SK-N-SH (cell line): ENCODE data around the gene DDO. TPM values are rescaled to one million over a fixed set of nuclear protein-coding genes. Genes with fewer than 3 reads are reported as not detected.

Experiments
- CTCF ChIA-PET: fragments of 300-600, 350-600 bp; formaldehyde crosslinking; extraction: SDS; loops from one replicate; lab custom pipeline; 2021; lab: Yijun Ruan, JAX
- POLR2A ChIA-PET: fragments of 350-600 bp; sonication (Branson Sonifier 250); formaldehyde crosslinking; extraction: SDS; loops from one replicate; lab custom pipeline; 2020; ENCODE audit warnings: antibody characterized with exemption, inconsistent platforms; lab: Yijun Ruan, JAX
- DNase-seq: peaks from one replicate; pipeline ENCODE4 v3.0.0; 2012
- H2AFZ ChIP-seq: fragments of 200-600 bp; sonication (generic); 2 replicates; pipeline ENCODE4 v1.8.1; 2016; ENCODE audit warnings: antibody characterized with exemption, mild to moderate bottlenecking, low read depth
- H3F3A ChIP-seq: fragments of 200-600 bp; sonication (generic); replicated peaks from 2 replicates; pipeline ENCODE3; 2016; ENCODE audit warnings: antibody characterized with exemption, mild to moderate bottlenecking; ENCODE audit not compliant: insufficient read depth
- H3K27ac ChIP-seq, 2 experiments: fragments of 200-500 bp in 1 of 2; fragments of 200-600 bp in 1 of 2; sonication (Bioruptor generic) in 1 of 2; sonication (generic), shearing (Covaris generic) in 1 of 2; 2 replicates each; pipeline versions ENCODE4 v1.5.1 to v1.6.1; 2014 to 2016; ENCODE audit warnings: low read depth in 2 of 2, inconsistent platforms in 1 of 2, low read length in 1 of 2, mild to moderate bottlenecking in 1 of 2, mixed read lengths in 1 of 2
- H3K27me3 ChIP-seq: fragments of 200-600 bp; sonication (generic), shearing (Covaris generic); 2 replicates; pipeline ENCODE4 v1.6.1; 2016; ENCODE audit warnings: mixed run types; ENCODE audit not compliant: insufficient read depth
- H3K36me3 ChIP-seq, 2 experiments: fragments of 200-500 bp in 1 of 2; fragments of 200-600 bp in 1 of 2; sonication (Bioruptor generic) in 1 of 2; sonication (generic) in 1 of 2; replicated peaks in 1 of 2; 2 replicates each; pipeline versions ENCODE3 to v1.5.1; 2014 to 2016; ENCODE audit warnings: low read length in 1 of 2, mild to moderate bottlenecking in 1 of 2; ENCODE audit not compliant: insufficient read depth in 2 of 2, control insufficient read depth in 1 of 2
- H3K4me1 ChIP-seq, 2 experiments: fragments of 200-500 bp in 1 of 2; fragments of 200-600 bp in 1 of 2; sonication (Bioruptor generic) in 1 of 2; sonication (generic), shearing (Covaris generic) in 1 of 2; 2 replicates each; pipeline versions ENCODE4 v1.5.1 to v1.6.1; 2014 to 2016; ENCODE audit warnings: low read depth in 1 of 2, low read length in 1 of 2, mixed run types in 1 of 2; ENCODE audit not compliant: insufficient read depth in 2 of 2, control insufficient read depth in 1 of 2
- H3K4me2 ChIP-seq: fragments of 200-600 bp; sonication (generic), shearing (Covaris generic); 2 replicates; pipeline ENCODE4 v1.6.1; 2017; ENCODE audit warnings: mixed run types
- H3K4me3 ChIP-seq, 2 experiments: fragments of 200-500 bp in 1 of 2; fragments of 200-600 bp in 1 of 2; sonication (Bioruptor generic) in 1 of 2; sonication (generic), shearing (Covaris generic) in 1 of 2; 2 replicates each; pipeline versions ENCODE4 v1.5.1 to v1.8.1; 2014 to 2016; ENCODE audit warnings: low read depth in 2 of 2, inconsistent platforms in 1 of 2, low read length in 1 of 2, mild to moderate bottlenecking in 1 of 2, mixed read lengths in 1 of 2, moderate library complexity in 1 of 2
- H3K79me2 ChIP-seq: fragments of 200-600 bp; sonication (generic); 2 replicates; pipeline ENCODE4 v1.8.1; 2017; ENCODE audit warnings: mild to moderate bottlenecking; ENCODE audit not compliant: insufficient read depth
- H3K9ac ChIP-seq: fragments of 200-600 bp; sonication (generic); 2 replicates; pipeline ENCODE4 v1.6.1; 2017; ENCODE audit warnings: mixed run types
- H3K9me2 ChIP-seq: fragments of 200-600 bp; sonication (generic); 2 replicates; pipeline ENCODE4 v1.6.1; 2017; ENCODE audit warnings: mixed run types
- H3K9me3 ChIP-seq: fragments of 200-600 bp; sonication (generic); 2 replicates; pipeline ENCODE4 v1.6.1; 2017; ENCODE audit warnings: mixed run types, mild to moderate bottlenecking, moderate library complexity
- H4K20me1 ChIP-seq: fragments of 200-600 bp; sonication (generic); 2 replicates; pipeline ENCODE4 v1.6.1; 2017; ENCODE audit warnings: mild to moderate bottlenecking, mixed run types; ENCODE audit not compliant: insufficient read depth
- EP300 ChIP-seq, 2 experiments: IDR thresholded peaks; 2 replicates each; pipeline versions ENCODE4 v1.4.0 to v1.6.1; 2012; ENCODE audit warnings: borderline replicate concordance in 1 of 2, low read depth in 1 of 2, low read length in 1 of 2
- EZH2phosphoT487 ChIP-seq: fragments of 200-600 bp; sonication (generic); IDR thresholded peaks from 2 replicates; pipeline ENCODE4 v1.6.1; 2017; ENCODE audit warnings: low read depth, mixed run types, mild to moderate bottlenecking, antibody characterized with exemption, moderate library complexity, borderline replicate concordance
- GABPA ChIP-seq: IDR thresholded peaks from 2 replicates; pipeline ENCODE4 v1.4.0; 2012; ENCODE audit warnings: low read depth, mild to moderate bottlenecking
- MXI1 ChIP-seq: IDR thresholded peaks from 2 replicates; pipeline ENCODE4 v1.6.1; 2012; ENCODE audit warnings: mild to moderate bottlenecking, low read depth, low read length, improper control_type of control experiment
- NRF1 ChIP-seq: IDR thresholded peaks from 2 replicates; pipeline ENCODE4 v1.6.1; 2012; ENCODE audit warnings: low read depth, mild to moderate bottlenecking, low read length
- RAD21 ChIP-seq: IDR thresholded peaks from 2 replicates; pipeline ENCODE4 v1.6.1; 2012; ENCODE audit warnings: mild to moderate bottlenecking, low read length
- RCOR1 ChIP-seq: fragments of 150-350 bp; IDR thresholded peaks from 2 replicates; pipeline ENCODE4 v1.6.1; 2017; ENCODE audit warnings: antibody characterized with exemption, low read length
- RFX5 ChIP-seq: IDR thresholded peaks from 2 replicates; pipeline ENCODE4 v1.6.1; 2012; ENCODE audit warnings: mild to moderate bottlenecking, improper control_type of control experiment, low read length
- SMC3 ChIP-seq: IDR thresholded peaks from 2 replicates; pipeline ENCODE4 v1.6.1; 2012; ENCODE audit warnings: low read depth, low read length, improper control_type of control experiment
- TCF12 ChIP-seq: IDR thresholded peaks from 2 replicates; pipeline ENCODE4 v1.4.0; 2012
- TEAD4 ChIP-seq: IDR thresholded peaks from 2 replicates; pipeline ENCODE4 v1.4.0; 2012; ENCODE audit warnings: mild to moderate bottlenecking, borderline replicate concordance; ENCODE audit not compliant: insufficient read depth
- WGBS: methylation state at CpG from one replicate; pipeline ENCODE4 v1.1.6; 2017; ENCODE audit warnings: low lambda C conversion rate; 5-methylcytosine and 5-hydroxymethylcytosine counted together
- polyA plus RNA-seq, 3 experiments: library from polyadenylated mRNA; depleted of rRNA; stranded (reverse); fragments of >200 nt; gene quantifications; 2 replicates each; pipeline ENCODE4 v1.2.3, GENCODE V29; 2012
- TF ChIP-seq, protein P1 (sequence below): fragments of 150-350 bp; IDR thresholded peaks from 2 replicates; pipeline ENCODE4 v1.6.1; 2016; ENCODE audit warnings: mild to moderate bottlenecking, low read depth, low read length
- TF ChIP-seq, protein P2 (sequence below): IDR thresholded peaks from 2 replicates; pipeline ENCODE4 v1.6.1; 2012; ENCODE audit warnings: mild to moderate bottlenecking, low read depth, low read length, moderate library complexity
- TF ChIP-seq, protein P3 (sequence below): fragments of 150-350 bp; IDR thresholded peaks from 2 replicates; pipeline ENCODE4 v1.6.1; 2017; ENCODE audit warnings: antibody characterized with exemption, low read length, low read depth, borderline replicate concordance
- TF ChIP-seq, protein P4 (sequence below): IDR thresholded peaks from 2 replicates; pipeline ENCODE4 v1.4.0; 2012; ENCODE audit warnings: low read depth, borderline replicate concordance

Gene DDO
- polyA plus RNA-seq, 1 of the 3 experiments (the other 2 are of a cell fraction) = 0.79 TPM

DNA sequence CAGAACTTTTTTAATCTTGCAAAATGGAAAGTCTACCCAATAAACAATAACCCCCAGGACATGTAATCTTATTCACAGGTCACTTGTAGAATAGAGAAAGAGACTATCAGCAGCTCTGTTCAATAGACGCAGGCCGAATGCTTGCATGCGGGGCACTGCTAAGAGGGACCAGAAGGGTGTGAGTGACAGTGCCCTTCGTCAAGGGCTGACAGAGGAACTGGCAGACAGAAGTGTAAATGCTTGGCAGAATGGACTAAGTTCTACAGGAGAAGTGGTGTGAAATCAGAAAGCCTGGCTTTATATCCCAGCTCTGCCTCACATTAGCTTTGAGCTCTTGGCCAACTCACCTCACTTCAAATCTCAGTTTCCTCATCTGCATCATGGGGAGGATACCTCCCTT lies 21.0 kb downstream of the DDO start:
- WGBS = 75% methylated on average over 4 of the region's 4 CpGs

More for the DNA sequence above, 21.0 kb downstream of the DDO start:
- Histone ChIP-seq H3K36me3 (no peaks in the 10 kb centered on the region), H3K4me3 (no peak overlapping the region), H3K27ac (no peak overlapping the region), H3K27me3 (no peaks in the 10 kb centered on the region), H3K9me3 (no peaks in the 10 kb centered on the region), H2AFZ (no peak overlapping the region), H3F3A (no peaks in the 10 kb centered on the region)
- ChIA-PET CTCF (interaction anchor here (5.2 to 7.1 kb wide), 3 partner anchors 10 to 690 kb away, joined by 29 to 97 read pairs (median 77); no protein-coding TSS in a partner anchor), POLR2A (no interaction called here)
- no peak for DNase-seq
- TF ChIP-seq SMC3 = no peak
- TF ChIP-seq, protein P1, sequence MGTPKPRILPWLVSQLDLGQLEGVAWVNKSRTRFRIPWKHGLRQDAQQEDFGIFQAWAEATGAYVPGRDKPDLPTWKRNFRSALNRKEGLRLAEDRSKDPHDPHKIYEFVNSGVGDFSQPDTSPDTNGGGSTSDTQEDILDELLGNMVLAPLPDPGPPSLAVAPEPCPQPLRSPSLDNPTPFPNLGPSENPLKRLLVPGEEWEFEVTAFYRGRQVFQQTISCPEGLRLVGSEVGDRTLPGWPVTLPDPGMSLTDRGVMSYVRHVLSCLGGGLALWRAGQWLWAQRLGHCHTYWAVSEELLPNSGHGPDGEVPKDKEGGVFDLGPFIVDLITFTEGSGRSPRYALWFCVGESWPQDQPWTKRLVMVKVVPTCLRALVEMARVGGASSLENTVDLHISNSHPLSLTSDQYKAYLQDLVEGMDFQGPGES = no peak
- TF ChIP-seq RAD21 = no peak
- TF ChIP-seq MXI1 = no peak
- TF ChIP-seq, protein P2, sequence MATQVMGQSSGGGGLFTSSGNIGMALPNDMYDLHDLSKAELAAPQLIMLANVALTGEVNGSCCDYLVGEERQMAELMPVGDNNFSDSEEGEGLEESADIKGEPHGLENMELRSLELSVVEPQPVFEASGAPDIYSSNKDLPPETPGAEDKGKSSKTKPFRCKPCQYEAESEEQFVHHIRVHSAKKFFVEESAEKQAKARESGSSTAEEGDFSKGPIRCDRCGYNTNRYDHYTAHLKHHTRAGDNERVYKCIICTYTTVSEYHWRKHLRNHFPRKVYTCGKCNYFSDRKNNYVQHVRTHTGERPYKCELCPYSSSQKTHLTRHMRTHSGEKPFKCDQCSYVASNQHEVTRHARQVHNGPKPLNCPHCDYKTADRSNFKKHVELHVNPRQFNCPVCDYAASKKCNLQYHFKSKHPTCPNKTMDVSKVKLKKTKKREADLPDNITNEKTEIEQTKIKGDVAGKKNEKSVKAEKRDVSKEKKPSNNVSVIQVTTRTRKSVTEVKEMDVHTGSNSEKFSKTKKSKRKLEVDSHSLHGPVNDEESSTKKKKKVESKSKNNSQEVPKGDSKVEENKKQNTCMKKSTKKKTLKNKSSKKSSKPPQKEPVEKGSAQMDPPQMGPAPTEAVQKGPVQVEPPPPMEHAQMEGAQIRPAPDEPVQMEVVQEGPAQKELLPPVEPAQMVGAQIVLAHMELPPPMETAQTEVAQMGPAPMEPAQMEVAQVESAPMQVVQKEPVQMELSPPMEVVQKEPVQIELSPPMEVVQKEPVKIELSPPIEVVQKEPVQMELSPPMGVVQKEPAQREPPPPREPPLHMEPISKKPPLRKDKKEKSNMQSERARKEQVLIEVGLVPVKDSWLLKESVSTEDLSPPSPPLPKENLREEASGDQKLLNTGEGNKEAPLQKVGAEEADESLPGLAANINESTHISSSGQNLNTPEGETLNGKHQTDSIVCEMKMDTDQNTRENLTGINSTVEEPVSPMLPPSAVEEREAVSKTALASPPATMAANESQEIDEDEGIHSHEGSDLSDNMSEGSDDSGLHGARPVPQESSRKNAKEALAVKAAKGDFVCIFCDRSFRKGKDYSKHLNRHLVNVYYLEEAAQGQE = no peak
- TF ChIP-seq, protein P3, sequence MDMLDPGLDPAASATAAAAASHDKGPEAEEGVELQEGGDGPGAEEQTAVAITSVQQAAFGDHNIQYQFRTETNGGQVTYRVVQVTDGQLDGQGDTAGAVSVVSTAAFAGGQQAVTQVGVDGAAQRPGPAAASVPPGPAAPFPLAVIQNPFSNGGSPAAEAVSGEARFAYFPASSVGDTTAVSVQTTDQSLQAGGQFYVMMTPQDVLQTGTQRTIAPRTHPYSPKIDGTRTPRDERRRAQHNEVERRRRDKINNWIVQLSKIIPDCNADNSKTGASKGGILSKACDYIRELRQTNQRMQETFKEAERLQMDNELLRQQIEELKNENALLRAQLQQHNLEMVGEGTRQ = no peak
- TF ChIP-seq, protein P4, sequence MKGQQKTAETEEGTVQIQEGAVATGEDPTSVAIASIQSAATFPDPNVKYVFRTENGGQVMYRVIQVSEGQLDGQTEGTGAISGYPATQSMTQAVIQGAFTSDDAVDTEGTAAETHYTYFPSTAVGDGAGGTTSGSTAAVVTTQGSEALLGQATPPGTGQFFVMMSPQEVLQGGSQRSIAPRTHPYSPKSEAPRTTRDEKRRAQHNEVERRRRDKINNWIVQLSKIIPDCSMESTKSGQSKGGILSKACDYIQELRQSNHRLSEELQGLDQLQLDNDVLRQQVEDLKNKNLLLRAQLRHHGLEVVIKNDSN = no peak
- no peak for TF ChIP-seq EP300 (IDR thresholded peaks at IDR 0.05; ENCODE audit: borderline replicate concordance in 1 of 2, low read depth in 1 of 2, low read length in 1 of 2)
- TF ChIP-seq RCOR1 = no peak
- no peak for TF ChIP-seq RFX5
- TF ChIP-seq TEAD4 = no peak
- TF ChIP-seq GABPA = no peak
- no peak for TF ChIP-seq NRF1
- no peak for TF ChIP-seq TCF12
- no peak for TF ChIP-seq EZH2phosphoT487
- TF ChIP-seq, all 33 proteins: peak for 0
- Histone ChIP-seq H3K79me2 (no peaks in the 10 kb centered on the region), H3K4me1 (peaks cover 0 to 4% of the 10 kb centered on the region in 2 experiments; a peak in 2 of 4 replicates), H3K4me2 (no peak overlapping the region), H3K9me2 (no peaks in the 10 kb centered on the region), H3K9ac (no peak overlapping the region), H4K20me1 (no peaks in the 10 kb centered on the region)
